Stimulated activated CD4-positive, alpha-beta T cell treated with anti-CD3 and anti-CD28 coated beads, Interleukin-2, amount 100 ng/mL, for 24 hours (primary cell): ENCODE measurements around the gene PCDHA11.
"Not testable (repeated sequence)": the region's sequence is repeated elsewhere in the genome, so short reads cannot be mapped to it uniquely, and the experiment has no call there.

Source experiments
- DNase-seq, 2 donors: peaks; one replicate each; pipeline ENCODE4 v3.0.0-alpha.2; 2020

PCDHA11 gene, protein sequence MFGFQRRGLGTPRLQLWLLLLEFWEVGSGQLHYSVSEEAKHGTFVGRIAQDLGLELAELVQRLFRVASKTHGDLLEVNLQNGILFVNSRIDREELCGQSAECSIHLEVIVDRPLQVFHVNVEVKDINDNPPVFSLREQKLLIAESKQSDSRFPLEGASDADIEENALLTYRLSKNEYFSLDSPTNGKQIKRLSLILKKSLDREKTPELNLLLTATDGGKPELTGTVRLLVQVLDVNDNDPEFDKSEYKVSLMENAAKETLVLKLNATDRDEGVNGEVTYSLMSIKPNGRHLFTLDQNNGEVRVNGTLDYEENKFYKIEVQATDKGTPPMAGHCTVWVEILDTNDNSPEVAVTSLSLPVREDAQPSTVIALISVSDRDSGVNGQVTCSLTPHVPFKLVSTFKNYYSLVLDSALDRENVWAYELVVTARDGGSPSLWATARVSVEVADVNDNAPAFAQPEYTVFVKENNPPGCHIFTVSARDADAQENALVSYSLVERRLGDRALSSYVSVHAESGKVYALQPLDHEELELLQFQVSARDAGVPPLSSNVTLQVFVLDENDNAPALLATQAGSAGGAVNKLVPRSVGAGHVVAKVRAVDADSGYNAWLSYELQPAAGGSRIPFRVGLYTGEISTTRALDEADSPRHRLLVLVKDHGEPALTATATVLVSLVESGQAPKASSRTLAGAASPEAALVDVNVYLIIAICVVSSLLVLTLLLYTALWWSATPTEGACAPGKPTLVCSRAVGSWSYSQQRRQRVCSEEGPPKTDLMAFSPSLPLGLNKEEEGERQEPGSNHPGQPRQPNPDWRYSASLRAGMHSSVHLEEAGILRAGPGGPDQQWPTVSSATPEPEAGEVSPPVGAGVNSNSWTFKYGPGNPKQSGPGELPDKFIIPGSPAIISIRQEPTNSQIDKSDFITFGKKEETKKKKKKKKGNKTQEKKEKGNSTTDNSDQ

DNA sequence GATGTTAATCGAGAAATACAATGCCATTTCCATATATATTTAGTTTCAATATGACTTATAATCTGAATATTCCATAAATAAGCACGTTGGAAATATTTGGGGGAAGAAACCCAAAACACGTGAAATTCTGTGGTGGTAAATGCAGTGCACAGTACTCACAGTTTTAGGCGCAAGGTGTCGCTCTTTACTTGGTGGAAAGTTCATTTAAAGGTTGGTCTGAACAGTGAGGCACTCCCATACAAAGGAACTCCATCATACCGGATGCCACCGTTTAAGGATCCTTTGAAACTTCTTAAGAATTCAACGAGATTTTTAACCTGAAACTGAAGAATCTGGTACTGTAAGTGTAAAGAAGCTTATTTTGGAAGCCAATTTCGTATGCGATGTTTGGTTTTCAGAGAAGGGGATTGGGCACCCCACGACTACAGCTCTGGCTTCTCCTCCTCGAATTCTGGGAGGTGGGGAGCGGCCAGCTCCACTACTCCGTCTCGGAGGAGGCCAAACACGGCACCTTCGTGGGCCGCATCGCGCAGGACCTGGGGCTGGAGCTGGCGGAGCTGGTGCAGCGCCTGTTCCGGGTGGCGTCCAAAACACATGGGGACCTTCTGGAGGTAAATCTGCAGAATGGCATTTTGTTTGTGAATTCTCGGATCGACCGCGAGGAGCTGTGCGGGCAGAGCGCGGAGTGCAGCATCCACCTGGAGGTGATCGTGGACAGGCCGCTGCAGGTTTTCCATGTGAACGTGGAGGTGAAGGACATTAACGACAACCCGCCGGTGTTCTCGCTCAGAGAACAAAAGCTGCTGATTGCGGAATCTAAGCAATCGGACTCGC is at the start of gene PCDHA11:
Gene PCDHA11, plus strand, starts transcription at position 237 of the 834 bp plus-strand sequence. Its CDS starts 147 bp downstream, at position 384.
- DNase-seq, result no peak

- peak in 1 of 2 donors; percentile 58 for DNase-seq
These were observed 47.1 kb upstream of the PCDHA11 start, which contains the start of gene PCDHA5 for GRCh38 chr5:140821375-140822280. Gene PCDHA5, plus strand, starts transcription at chr5:140821613.

DNA sequence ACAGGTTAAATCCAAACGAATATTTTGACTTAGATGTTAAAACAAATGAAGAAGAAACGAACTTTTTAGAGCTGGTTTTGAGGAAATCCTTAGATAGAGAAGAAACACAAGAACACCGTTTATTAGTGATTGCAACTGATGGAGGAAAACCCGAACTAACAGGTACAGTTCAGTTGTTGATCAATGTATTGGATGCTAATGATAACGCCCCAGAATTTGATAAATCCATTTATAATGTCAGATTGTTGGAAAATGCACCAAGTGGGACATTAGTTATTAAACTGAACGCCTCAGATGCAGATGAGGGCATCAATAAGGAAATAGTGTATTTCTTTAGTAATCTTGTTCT is 46.5 kb upstream of the PCDHA11 start:
- no peak for DNase-seq

- DNase-seq, result not testable (repeated sequence)
These were observed 45.8 kb upstream of the PCDHA11 start for GRCh38 chr5:140822969-140823368.

- no peak for DNase-seq
These were observed 45.3 kb upstream of the PCDHA11 start for GRCh38 chr5:140823475-140823874.

- DNase-seq, result no peak
These were observed 40.9 kb upstream of the PCDHA11 start, which contains the start of gene PCDHA6 for GRCh38 chr5:140827704-140828361. Gene PCDHA6, plus strand, starts transcription at chr5:140827960. Its CDS starts 132 bp downstream, at chr5:140828092.

DNA sequence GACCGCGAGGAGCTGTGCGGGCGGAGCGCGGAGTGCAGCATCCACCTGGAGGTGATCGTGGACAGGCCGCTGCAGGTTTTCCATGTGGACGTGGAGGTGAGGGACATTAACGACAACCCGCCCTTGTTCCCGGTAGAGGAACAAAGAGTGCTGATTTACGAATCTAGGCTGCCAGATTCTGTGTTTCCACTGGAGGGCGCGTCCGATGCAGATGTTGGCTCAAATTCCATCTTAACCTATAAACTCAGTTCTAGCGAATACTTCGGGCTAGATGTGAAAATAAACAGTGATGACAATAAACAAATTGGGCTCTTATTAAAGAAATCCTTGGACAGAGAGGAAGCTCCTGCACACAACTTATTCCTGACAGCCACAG is 40.4 kb upstream of the PCDHA11 start:
- no peak for DNase-seq

DNA sequence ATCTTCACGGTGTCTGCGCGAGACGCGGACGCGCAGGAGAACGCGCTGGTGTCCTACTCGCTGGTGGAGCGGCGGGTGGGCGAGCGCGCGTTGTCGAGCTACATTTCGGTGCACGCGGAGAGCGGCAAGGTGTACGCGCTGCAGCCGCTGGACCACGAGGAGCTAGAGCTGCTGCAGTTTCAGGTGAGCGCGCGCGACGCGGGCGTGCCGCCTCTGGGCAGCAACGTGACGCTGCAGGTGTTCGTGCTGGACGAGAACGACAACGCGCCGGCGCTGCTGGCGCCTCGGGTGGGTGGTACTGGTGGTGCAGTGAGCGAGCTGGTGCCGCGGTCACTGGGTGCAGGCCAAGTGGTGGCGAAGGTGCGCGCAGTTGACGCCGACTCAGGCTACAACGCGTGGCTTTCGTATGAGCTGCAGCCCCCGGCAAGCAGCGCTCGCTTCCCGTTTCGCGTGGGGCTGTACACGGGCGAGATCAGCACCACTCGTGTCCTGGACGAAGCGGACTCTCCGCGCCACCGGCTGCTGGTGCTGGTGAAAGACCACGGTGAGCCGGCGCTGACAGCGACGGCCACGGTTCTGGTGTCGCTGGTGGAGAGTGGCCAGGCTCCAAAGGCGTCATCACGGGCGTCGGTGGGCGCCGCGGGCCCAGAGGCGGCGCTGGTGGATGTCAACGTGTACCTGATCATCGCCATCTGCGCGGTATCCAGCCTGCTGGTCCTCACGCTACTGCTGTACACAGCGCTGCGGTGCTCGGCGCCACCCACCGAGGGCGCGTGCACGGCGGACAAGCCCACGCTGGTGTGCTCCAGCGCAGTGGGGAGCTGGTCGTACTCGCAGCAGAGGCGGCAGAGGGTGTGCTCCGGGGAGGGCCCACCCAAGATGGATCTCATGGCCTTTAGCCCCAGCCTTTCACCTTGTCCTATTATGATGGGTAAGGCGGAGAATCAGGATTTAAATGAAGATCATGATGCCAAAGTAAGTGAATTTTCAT is 39.0 kb upstream of the PCDHA11 start:
- DNase-seq, result not testable (repeated sequence)

DNA sequence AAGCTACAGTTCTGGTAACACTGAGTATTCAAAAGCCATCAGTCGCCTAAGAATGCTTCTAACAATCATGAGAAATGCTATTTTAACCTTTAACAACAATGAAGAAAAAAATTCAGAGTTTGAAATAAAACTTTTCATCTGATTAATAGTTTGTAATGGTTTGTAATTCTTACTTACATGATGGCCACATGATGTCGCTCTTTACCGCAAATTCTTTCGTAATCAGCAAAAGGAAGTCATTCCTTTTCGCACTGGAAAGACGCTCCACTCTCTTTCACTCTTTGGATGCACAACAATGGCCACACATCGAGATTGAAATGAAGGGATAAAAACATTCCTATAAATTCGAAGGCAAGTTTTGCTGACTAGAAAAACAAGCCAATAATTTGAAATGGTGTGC is 34.8 kb upstream of the PCDHA11 start, which contains the start of gene PCDHA7:
Gene PCDHA7, plus strand, starts transcription at position 277 of the 400 bp plus-strand sequence. Its CDS starts 115 bp downstream, at position 392.
- DNase-seq, result no peak

- not testable (repeated sequence) for DNase-seq
These were observed 34.2 kb upstream of the PCDHA11 start for GRCh38 chr5:140834439-140835008.

- DNase-seq, result no peak
These were observed 32.9 kb upstream of the PCDHA11 start for GRCh38 chr5:140835622-140836510.

DNA sequence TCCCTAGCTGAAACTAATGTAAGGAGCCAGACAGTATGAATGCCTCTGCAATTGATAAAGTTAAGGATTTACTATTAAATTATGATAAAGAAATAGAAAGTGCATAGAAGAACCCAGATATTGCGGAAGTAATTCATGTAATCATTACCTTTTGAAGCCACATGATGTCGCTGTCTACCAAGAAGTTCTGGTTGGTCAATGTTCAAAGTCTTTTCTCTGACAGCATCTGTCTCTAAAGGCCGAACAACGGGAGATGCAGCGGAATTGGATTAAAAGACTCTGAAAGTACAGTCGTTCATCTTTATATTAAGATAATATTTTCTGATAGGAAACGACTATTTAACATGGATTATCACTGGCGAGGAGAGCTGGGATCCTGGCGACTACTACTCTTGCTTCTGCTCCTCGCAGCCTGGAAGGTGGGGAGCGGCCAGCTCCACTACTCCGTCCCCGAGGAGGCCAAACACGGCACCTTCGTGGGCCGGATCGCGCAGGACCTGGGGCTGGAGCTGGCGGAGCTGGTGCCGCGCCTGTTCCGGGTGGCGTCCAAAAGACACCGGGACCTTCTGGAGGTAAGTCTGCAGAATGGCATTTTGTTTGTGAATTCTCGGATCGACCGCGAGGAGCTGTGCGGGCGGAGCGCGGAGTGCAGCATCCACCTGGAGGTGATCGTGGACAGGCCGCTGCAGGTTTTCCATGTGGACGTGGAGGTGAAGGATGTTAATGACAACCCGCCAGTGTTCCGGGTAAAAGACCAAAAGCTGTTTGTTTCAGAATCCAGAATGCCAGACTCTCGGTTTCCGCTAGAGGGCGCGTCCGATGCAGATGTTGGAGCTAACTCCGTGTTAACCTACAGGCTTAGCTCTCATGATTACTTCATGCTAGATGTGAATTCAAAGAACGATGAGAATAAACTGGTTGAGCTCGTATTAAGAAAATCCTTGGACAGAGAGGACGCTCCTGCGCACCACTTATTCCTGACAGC is 27.5 kb upstream of the PCDHA11 start, which contains the start of gene PCDHA8:
Gene PCDHA8, plus strand, starts transcription at position 210 of the 985 bp plus-strand sequence. Its CDS starts 135 bp downstream, at position 345.
- peak in 1 of 2 donors; percentile 23 for DNase-seq

GRCh38 chr5:140842798-140843733 is 25.7 kb upstream of the PCDHA11 start:
- no peak for DNase-seq

- DNase-seq, result not testable (repeated sequence)
These were observed 20.3 kb upstream of the PCDHA11 start, which contains the start of gene PCDHA9 for GRCh38 chr5:140848139-140849102. Gene PCDHA9, plus strand, starts transcription at chr5:140848382. Its CDS starts 114 bp downstream, at chr5:140848496.
